HG03280 (cell line): ENCODE results near the gene GPR32.
A peak's percentile ranks its signal among the peaks of the same experiment; 100 is the strongest.
"Not testable (repeated sequence)": the region's sequence is repeated elsewhere in the genome, so short reads cannot be mapped to it uniquely, and the experiment has no call there.

Experiments
- ATAC-seq: cut with Tn5 transposase; IDR thresholded peaks from one replicate; pipeline ENCODE4 v1.9.1; 2021; ENCODE audit warnings: mild to moderate bottlenecking, moderate library complexity; ENCODE audit not compliant: unreplicated experiment

Gene GPR32

GRCh38 chr19:50797781-50798658 lies 27.8 kb downstream of the GPR32 start:
- ATAC-seq, result no peak

- no peak for ATAC-seq
These were observed 28.6 kb downstream of the GPR32 start for GRCh38 chr19:50798659-50799546.

- ATAC-seq, result no peak
These were observed 29.2 kb downstream of the GPR32 start for GRCh38 chr19:50799547-50799851.

- no peak for ATAC-seq
These were observed 30.8 kb downstream of the GPR32 start for GRCh38 chr19:50801107-50801506.

- ATAC-seq, result peak; percentile 9
These were observed 33.6 kb downstream of the GPR32 start for GRCh38 chr19:50803633-50804419.

- ATAC-seq, result peak; percentile 92
These were observed 34.4 kb downstream of the GPR32 start for GRCh38 chr19:50804420-50805272.

- ATAC-seq, result no peak
These were observed 38.6 kb downstream of the GPR32 start for GRCh38 chr19:50808856-50809255.

- ATAC-seq, result not testable (repeated sequence)
These were observed 41.5 kb downstream of the GPR32 start for GRCh38 chr19:50811622-50812238.

- ATAC-seq, result no peak
These were observed 42.2 kb downstream of the GPR32 start for GRCh38 chr19:50812474-50812873.

GRCh38 chr19:50814883-50815282 lies 44.6 kb downstream of the GPR32 start:
- ATAC-seq, result no peak

GRCh38 chr19:50815439-50815838 lies 45.2 kb downstream of the GPR32 start:
- ATAC-seq, result no peak

- ATAC-seq, result peak; percentile 55
These were observed 47.9 kb downstream of the GPR32 start for GRCh38 chr19:50817941-50818858.

- ATAC-seq, result no peak
These were observed 48.7 kb downstream of the GPR32 start for GRCh38 chr19:50818859-50819472.

- no peak for ATAC-seq
These were observed 49.4 kb downstream of the GPR32 start for GRCh38 chr19:50819636-50820035.

GRCh38 chr19:50820086-50820485 lies 49.8 kb downstream of the GPR32 start:
- ATAC-seq, result no peak

- ATAC-seq, result no peak
These were observed 50.4 kb downstream of the GPR32 start for GRCh38 chr19:50820549-50821247.

GRCh38 chr19:50821248-50821612 lies 51.0 kb downstream of the GPR32 start:
- no peak for ATAC-seq
